HuH-7 (cell line): ENCODE data around the gene ADCY1.

ENCODE experiments used
- DNase-seq: peaks from one replicate; pipeline ENCODE4 v3.0.0; 2011; ENCODE audit warnings: low spot score

ADCY1 gene

DNA sequence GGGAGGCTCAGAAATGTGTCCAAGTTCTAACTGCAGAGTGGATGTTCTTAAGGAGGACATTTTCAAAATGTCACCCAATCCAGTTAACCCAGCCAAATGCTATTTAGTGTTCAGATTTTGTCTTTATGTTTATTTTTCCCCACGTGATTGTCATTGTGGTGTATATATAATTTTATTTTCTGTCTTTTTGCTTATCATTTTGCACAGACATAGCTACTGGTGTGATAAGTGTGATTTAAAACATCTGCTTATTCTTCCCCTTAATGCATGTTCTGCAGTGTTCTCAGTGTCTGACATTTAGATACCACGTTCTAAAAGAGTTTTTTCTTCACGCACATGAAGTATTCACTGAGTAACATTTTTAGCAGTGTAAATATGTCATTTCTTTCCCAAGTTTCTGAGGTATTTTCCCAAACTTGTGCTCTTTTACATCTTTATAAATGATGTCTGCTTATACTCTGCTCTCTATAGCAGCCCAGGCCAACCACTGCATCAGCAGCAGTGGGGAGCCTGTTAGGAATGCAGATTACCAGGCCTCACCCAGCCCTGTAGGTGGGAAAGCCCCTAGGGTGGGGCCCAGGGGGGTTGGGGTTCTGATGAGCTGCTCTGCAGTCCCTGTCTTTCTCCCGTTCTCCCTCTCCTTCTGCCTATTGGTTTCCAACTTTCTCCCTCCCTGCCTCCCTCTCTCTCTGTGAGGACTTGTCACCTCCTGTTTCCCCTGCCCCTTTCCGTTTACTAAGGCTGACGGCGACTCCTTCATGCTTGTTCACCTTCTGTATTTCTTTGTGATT, 20.8 kb downstream of the ADCY1 start:
- DNase-seq, result no peak

DNA sequence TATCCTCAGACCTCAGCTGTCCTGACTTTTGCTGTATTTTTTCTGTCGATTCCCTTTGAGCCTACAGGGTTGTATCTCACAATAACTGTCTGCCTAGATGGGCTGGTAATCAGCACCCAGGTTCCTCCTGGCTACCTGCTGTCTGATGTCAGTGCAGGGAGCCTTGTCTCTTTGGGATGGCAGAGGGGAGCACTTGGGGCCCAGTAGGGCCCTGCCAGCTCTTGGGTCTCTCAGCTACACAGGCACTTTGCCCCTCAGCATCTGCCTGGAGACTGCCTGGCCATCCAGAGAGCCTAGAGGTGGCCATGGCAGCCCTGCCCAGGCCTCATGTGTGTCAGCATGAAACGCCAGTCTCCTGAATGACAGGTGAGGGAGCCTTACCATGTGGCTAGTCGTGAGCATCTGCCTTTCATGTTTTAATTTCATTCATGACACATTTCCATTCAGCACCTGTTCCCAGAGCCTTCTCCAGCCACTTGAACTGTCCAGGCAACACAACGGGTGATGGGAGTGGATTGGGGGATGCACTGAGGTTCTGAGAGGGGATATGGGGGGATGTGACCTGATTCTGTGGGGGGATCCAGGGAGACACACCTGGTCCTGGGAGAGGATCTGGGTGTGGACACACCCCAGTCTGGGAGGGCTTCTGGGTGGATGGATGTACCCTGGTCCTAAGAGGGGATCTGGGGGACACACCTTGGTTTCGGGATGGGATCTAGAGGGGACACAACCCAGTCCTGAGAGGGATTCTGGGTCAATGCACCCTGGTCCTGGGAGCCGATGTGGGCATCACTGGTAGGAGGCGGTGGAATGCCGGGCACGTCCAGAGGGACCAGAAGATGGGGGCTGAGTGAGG, 21.9 kb downstream of the ADCY1 start:
- DNase-seq, result no peak

DNA sequence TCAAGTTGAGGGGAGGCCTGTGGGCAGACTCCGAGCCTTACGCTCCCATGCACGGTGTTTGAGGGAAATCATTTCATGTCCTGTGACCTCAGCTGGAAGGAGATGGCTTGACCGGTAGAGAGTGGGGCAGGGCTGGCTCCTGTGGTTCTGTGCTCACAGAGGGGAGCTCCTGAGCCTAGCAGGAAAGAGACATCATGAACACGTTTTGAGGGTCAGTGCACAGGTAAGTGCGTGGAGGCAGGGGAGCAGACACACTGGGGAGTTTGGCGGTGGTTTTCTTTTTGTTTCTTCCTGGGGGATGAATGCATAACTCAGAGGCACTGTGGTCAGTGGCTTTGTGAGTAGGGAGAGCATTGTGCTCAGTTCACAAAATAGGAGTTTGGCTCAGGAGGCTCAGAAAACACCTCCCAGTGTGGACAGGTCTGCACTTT, 22.5 kb downstream of the ADCY1 start:
- no peak for DNase-seq

DNA sequence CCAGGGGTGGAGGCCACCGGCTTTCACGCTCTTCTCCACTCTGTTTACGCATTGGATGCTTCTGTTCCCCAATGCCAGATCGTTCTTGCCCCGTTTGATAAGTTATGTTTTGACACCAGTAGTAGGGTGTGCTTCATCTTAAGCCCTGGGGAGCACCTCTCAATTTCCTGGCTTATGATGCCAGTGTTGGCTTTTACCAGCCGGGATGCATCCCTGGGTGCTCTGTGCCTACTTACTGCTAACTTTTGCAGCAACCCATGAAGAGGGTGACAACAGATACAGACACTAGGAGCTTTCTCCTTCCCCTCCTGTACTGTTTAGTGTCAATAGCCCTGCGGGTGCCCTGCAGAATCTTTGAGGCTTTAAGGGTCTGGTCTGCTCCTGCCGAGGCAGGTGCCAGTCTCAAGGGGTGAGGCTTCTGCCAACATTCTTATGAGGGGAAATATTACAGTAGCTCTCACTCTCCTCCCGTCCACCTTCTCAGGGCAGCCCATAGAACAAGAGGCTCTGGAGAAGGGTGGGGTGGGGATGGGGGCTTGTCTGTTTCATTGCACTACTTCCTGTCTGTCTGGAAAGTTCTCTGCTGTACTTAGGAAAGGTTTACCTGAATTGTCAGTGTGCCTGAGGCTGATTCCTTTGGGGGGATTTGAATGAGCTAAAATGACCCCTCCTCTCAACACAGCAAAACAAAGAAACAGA, 23.3 kb downstream of the ADCY1 start:
- no peak for DNase-seq

DNA sequence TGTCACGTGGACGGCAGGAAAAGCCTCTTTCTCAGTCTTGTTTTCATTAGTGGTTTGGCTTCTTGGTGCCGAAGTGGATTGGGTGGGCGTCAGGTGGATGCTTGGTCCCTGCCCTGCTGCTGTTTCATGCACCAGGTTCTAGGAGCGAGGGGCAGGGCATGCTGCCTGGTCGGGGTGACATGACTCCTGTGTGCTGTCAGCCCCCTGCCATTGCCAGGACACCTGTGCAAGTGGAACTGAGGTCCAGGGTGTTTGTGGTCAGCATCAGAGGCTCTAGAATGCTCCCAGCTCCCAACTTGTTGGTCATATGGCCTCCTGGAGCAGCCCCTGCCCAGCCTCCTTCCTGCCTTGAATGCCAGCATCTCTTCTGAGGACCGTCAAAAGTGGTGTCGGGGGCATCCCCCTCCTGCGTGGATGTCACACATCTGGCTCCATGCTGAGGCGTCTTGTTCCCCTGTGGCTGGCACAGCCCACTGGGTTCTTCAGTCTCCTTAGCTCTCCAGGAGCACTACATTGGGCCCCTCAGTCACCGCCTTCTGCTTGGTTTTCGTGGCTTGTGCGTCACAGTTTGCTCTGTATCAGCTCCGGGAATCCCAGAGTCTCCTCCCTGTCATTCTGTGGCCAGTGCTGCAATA, 24.8 kb downstream of the ADCY1 start:
- no peak for DNase-seq

DNA sequence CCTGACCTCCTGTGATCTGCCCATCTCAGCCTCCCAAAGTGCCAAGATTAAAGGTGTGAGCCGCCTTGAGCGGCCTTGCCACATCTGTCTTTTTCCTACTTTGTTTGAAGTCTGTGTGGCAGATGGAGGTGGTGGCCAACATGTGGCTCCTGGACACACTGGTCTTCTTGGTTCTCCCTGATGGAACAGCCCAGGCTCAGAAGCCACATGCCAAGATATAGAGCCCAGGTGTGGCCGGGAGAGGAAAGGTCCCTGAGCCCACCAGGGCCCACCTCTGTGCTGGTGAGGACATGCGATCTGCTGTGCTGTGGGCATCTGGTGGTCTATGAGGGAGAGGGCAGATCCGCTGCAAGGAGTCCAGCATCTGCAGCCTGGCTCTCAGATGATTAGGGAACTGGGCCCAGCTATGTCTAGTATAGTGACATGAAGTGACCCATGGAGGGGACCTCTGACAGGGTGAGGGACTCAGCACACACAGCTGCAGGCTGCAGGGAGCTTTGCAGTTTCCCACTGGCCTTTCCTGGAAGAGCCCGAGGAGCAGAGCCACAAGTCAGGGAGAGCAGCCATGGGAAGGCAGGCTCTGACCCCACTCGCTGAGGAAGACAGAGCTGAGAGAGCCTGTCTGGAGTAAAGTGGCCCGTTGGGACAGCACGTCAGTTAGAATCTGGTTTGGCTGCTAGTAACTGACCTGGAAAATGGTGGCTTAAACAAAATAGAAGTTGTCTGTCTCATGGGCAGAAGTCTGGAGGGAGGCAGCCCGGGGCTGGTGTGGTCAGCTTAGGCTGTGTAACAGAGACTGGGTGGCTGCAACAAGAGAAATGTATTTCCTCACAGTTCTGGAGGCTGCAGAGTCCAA, 25.9 kb downstream of the ADCY1 start:
- no peak for DNase-seq

DNA sequence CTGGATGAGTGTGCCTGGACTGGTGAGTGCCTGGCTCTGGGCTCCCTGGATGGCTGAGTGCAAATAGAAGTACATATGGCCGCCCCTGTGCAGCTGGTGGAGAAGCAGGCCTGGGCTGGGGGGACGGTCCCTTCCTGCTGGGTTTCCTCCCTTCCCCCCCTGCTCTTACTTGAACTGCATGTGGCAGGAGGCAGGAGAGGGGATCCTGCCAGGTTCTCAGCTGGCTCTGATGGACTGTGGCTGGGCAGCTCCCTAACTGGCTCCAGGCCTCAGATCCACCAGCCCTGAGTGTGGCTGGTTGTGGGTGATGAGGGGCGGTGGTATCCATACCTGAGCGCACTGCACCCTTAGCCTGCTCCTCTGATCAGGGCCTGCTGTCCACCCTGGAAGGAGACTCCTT, 26.9 kb downstream of the ADCY1 start:
- DNase-seq, result no peak

DNA sequence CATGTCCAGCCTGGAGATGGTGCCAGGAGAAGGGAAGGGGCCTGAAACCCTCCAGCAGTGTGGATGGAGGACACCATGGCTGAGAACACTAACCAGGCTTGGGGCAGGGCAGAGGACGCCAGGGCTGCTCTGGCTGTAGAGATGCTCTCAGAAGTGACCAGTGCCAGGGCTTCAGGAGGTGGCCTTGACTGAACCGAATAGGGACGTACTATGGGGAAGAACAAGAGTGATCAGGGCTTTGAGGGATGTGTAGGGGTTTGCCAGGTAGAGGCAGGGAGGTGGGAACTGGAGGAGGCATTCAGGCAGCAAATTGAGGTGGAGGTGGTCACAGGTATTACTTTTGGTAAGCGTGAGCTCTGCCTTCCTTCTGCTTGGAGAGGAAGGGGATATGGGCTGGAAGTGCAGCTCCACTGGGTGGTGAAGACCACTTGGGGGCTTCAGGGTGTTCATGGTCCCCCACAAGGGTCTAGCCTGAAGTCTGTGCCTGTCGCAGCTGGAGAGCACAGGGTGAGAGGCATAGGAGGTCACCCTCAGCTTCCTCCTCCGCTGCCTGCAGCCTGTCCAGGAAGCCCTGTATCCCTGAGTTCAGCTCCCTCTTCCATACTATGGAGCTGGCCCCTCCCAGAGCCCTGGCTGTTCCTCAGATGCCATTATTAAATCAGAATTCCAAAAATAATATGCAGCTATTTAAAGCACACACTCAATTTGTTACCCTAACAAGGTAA, 27.8 kb downstream of the ADCY1 start:
- no peak for DNase-seq

DNA sequence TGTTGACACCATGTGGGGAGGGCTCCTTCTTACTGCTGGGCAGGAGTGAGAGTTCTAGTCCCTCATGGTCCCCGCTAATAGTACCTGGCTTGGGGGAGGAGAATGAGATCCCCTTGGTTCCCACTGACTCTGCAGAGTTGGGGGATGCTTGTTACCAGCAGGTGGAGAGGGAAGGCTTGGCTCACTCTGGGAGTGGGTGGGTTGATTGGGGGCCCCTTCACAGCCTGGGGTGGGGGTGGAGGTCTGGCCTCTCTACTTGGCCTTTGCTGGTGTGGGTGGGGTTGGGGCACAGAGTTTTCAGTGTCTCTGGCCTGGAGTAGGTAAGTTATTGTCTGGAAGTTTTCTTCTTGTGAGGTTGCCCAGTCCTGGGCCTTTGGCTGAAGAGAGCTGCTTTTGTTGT, 31.9 kb downstream of the ADCY1 start:
- no peak for DNase-seq

DNA sequence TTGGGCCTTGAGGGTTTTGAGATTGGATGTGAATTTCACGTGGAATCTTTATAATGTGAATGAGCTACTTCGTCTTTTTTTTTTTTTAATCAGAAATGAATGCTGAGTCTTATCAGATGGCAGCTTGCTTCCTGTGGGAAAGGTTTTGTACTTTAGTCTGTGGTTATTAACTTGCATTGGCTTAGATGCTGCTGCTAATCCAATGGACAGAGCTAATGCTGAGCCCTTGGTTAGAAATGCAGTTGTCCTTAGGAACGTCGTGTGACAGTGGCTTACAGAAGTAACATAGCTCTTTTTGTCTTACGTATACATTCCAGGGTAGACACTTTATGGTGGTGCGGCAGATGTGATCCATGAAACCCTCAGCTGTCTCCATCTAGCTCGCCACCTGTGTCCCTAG, 32.8 kb downstream of the ADCY1 start:
- DNase-seq, result no peak

DNA sequence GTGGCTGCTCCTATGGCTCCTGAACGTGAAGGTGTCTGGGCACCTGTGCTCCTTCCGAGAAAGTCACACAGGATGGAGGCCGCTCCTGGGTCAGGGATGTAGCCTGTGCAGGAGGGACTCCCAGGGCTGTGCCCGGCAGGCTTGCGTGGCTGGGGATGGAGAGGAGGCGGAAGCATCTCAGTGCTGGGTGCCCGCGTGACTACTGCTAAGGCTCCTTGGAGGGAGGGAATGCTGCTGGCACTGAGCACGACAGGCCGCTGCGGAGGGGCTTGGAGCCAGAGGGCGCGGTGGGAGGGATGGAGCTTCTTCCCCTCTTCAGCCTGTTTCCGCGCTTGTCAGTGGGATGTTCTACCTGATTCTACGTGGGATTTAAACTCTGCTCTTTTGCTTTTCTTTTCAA, 35.0 kb downstream of the ADCY1 start:
- DNase-seq, result no peak

DNA sequence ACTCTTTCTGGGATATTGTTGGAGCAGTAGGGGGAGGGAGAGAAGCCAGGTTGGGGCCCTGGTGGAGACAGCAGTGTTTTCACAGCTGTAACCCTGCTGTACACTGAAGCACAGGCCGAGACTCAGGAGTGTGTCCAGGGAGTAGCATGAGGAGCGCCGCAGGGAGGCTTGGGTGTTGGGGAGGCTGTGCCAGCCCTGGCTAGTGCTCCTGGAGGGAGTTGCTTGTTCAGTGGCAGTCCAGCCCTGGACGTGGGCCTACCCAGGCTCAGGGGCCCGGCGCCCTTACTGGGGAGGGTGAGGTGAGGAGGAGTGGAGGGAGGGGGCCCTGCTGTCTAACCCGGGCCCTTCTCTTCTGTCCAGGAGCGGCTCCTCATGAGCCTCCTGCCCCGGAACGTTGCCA, 35.9 kb downstream of the ADCY1 start:
- no peak for DNase-seq

DNA sequence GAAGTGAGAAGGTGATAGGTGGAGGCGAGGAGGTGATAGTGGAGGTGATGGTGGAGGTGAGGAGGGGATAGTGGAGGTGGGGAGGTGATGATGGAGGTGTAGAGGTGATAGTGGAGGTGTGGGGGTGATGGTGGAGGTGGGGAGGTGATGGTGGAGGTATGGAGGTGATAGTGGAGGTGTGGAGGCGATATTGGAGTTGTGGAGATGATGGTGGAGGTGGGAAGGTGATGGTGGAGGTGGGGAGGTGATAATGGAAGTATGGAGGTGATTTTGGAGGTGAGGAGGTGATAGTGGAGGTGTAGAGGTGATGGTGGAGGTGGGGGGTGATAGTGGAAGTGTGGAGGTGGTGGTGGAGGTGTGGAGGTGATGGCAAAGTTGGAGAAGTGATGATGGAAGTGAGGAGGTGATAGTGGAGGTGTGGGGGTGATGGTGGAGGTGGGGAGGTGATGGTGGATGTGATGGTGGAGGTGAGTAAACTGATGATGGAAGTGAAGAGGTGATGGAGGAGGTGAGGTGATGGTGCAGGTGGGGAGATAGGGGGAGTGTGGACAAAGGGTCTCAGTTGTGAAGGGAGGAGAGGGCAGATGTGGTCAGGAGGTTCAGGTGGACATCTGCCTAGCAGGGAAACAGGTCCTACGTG, 36.6 kb downstream of the ADCY1 start:
- DNase-seq, result no peak

DNA sequence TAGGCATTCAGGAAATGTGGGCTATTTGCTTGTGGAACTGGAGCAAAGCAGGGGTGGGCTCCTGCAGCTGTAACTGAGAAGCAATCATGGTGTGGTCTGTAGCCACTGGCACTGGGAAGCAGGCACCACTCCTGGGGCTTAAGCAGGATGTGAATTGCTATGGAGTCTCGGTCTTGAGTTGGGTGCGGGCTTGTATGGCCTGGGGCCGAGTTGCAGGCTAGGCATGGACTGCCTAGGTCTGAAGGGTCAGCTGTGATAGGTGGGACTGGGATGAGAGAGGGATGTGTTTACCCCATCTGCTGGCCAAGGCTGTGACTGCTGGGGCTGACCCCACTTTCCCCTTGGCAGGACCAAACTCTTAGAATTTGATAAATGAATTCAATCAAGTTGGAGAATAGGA, 43.0 kb downstream of the ADCY1 start:
- DNase-seq, result no peak

DNA sequence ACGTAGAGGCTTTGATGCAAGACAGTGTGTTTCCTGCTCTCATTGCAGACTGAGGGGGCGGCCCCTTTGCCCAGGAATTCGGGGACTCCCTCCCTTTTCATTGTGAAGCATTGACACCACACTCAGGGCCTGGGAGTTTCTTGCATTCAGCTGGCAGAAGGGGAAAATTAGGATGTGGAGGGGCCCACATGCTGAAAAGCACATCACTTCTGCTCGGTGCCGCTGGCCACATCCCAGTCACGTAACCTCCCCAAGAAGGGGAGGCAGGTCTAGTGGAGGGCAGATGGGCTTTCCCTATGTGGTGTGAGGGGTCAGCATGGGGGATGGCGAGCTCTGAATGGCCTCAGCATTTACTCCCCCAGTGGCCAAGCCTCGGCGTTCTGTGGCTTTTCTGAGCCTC, 47.9 kb downstream of the ADCY1 start:
- DNase-seq, result no peak

DNA sequence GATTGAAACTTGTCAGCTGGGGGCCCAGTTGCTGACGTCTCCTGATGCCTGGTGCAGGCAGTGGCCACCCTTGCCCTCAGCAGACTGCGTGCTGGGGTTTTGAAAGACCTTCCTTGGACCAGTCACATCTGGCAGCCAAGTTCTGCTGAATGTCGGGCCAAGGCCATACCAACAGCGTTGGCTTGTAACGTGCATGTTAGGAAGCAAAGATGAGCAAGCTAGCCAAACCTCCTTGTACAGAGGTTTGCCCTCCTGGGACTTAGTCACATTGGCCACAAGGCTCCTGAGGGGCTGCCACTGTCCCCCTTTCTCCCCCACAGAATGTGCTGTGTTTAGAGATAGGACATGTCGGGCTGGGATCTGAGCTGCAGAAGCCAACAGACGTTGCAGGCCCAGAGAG, 49.0 kb downstream of the ADCY1 start:
- no peak for DNase-seq

DNA sequence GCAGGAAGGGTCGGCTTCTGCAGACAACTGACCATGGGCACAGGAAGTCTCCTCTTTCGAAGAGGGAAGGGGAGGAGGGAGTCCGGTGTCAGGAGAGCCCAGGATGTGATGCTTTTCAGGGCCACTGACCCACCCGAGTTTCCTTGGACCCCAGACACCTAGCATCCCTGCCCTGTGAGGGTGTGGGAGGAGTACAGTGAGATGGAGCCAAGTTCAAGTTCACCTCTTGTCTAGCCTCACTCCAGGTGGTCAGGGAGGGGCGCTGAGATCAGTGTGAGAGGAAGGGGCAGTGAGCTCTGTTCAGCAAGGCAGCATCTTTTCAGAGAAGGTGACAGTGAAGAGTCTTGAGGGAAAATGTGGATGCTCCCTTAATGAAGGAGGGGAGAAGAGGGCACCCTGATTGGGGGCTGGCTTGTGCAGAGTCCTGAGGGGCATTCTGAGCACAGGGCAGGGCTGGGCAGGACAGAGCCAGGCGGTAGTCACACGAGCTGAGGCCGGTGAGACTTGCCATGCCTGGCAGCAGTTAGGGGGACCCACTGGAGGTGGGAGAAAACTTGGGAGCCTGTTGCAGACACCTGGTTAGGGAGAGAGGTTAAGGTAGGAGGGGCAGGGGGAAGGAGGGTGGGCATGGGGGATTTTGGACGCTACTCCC, 49.7 kb downstream of the ADCY1 start:
- DNase-seq, result no peak

DNA sequence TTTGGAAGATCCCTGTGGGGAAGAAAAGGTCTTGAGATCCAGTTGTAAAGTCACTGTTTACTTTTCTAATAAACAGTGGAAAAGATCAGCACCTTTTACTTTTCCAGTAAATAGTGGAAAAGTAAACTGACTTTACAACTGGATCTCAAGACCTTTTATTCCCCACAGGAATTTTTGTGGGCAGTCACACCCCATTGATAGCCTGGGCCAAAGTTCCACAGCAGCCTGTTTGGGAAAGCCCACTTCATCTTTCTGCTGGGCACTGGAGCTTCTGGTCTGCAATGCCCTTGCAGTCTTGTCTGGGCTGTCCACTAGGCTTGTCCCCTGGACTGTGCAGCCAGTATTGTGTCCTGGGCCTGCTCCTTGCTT, 50.2 kb downstream of the ADCY1 start:
- DNase-seq, result no peak

DNA sequence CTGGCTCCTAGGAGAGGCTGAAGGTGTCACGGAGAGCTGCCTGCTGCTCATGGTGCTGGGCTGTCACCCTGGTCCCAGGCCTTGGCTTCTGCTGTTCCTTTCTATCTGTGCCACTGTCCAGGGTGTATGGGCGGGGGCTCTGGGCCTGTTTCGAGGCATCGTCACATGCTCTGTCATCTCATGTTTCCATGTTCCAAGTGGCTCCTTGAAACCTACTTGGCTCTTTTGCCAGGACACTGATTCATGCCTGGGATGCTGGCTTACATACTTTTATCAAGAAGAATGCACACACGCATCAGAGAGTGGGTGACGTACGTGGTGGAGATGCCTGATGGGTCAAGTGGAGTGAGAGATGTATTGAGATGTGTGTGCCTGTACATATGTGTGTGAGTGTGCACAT, 50.9 kb downstream of the ADCY1 start:
- DNase-seq, result no peak
